HG03196 (cell line): ENCODE measurements around the gene KIF16B.
"Not testable (repeated sequence)": the region's sequence is repeated elsewhere in the genome, so short reads cannot be mapped to it uniquely, and the experiment has no call there.

ENCODE experiments used
- ATAC-seq: cut with Tn5 transposase; IDR thresholded peaks from one replicate; pipeline ENCODE4 v1.9.1; 2021; ENCODE audit not compliant: unreplicated experiment

KIF16B gene

GRCh38 chr20:16226961-16227360 lies 346.3 kb downstream of the KIF16B start:
- ATAC-seq, result not testable (repeated sequence)

GRCh38 chr20:16224836-16225235 lies 348.4 kb downstream of the KIF16B start:
- ATAC-seq, result no peak

- ATAC-seq, result no peak
Observed at GRCh38 chr20:16222859-16223411, 350.3 kb downstream of the KIF16B start.
